ENCODE data around the gene SFXN5. TPM values are rescaled to one million over a fixed set of nuclear protein-coding genes. Genes with fewer than 3 reads are reported as not detected.

Gene SFXN5
- total RNA-seq, 1 donor from 2014 or later = 4.7 TPM

DNA sequence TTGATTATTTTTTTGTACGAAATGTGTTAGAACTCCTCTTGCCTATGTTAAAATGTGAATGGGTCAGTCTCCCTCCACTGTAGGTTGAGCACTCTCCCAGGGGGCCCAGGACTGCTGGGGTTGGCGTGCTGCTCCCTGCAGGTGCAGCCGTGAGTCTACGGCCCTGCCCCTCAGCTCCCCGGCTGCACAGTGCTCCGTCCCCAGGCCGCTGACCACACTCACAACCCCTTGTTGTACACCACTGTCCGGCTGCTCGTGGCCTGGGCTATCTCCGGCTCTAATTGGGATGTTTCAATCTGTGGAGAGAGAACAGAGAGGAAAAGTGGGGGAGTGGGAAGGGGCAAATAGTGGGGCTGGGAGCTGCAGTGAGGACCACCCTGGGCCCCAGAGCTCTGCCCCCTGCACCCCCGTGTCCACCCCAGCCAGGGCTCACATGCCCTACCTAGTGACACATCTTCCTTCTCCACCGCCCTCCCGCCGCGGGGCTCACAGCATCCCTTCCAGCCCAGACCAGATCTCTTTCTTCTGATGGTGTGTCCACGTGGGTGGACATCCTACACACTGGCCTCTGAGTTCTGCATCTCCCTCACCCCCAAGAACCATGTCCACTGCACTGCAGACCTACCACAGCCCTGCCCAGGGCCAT is 126.6 kb downstream of the SFXN5 start:
- no peaks in the 10 kb centered on the region for H3K9me3 ChIP-seq (ENCODE audit: control insufficient read depth in 3 of 3, low read length in 3 of 3)

DNA sequence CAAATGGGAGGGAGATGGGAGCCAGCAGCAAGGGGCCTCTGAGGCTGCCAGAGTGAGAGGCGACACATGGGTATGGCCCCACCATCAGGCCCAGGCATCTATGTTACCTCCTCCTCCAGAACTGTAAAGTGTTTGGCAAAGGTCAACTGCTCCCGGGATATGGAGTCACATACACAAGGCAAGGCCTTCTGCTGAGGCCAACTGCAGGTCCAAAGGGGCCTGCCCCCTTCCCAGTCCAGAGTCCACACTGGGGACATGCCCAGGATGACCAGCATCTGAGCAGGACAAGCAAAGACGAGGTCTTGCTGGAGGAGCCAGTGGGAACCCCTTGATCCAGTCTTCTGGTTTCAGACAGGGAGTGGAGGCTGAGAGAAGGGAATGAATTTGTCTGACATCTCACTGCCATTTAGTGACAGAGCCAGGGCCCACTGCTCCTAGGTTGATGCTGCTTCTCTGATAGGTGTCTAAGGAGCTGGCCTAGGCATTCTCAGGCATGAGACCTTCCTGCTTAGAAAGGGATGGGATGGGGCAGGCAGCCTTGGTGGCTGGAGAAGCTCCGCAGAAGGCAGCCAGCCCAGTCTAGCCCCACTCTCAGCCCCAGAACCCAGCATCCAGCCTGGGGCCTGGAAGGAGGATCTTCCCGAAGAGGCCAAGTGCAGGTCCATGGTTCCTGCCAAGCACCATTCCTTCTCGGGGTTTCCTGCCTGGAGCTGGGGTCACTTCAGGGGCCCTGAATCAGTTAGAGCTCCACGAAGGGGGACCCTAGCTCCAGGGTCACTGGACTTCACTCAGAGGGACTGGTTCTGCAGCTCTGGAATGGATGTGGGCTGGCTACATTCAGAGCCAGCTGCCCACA is 127.7 kb downstream of the SFXN5 start:
- Histone ChIP-seq H3K9ac (ENCODE audit: low read depth in 1 of 3, low read length in 3 of 3) (no peak overlapping the region), H3K9me3 (ENCODE audit: control insufficient read depth in 3 of 3, low read length in 3 of 3) (no peaks in the 10 kb centered on the region), H3K4me1 (ENCODE audit: control insufficient read depth in 3 of 3, insufficient read depth in 3 of 3, low read length in 3 of 3) (no peaks in the 10 kb centered on the region), H3K27ac (ENCODE audit: low read depth, low read length) (no peak overlapping the region), H3K4me3 (ENCODE audit: low read length in 3 of 3) (no peak overlapping the region), H3K27me3 (ENCODE audit: control insufficient read depth in 3 of 3, insufficient read depth in 3 of 3, low read length in 3 of 3) (no peaks in the 10 kb centered on the region), H3K36me3 (ENCODE audit: control insufficient read depth in 3 of 3, insufficient read depth in 3 of 3, low read length in 3 of 3) (peaks cover 4 to 12% (median 7%) of the 10 kb centered on the region in 3 donors)

More for the DNA sequence above, 126.6 kb downstream of the SFXN5 start:
- H3K4me1 ChIP-seq (ENCODE audit: control insufficient read depth in 3 of 3, insufficient read depth in 3 of 3, low read length in 3 of 3) = no peaks in the 10 kb centered on the region
- H3K36me3 ChIP-seq (ENCODE audit: control insufficient read depth in 3 of 3, insufficient read depth in 3 of 3, low read length in 3 of 3) = peaks cover 4 to 12% (median 7%) of the 10 kb centered on the region in 3 donors
- no peaks in the 10 kb centered on the region for H3K27me3 ChIP-seq (ENCODE audit: control insufficient read depth in 3 of 3, insufficient read depth in 3 of 3, low read length in 3 of 3)
- H3K27ac ChIP-seq (ENCODE audit: low read depth, low read length) = no peak overlapping the region
- no peak overlapping the region for H3K9ac ChIP-seq (ENCODE audit: low read depth in 1 of 3, low read length in 3 of 3)
- H3K4me3 ChIP-seq (ENCODE audit: low read length in 3 of 3) = no peak overlapping the region

DNA sequence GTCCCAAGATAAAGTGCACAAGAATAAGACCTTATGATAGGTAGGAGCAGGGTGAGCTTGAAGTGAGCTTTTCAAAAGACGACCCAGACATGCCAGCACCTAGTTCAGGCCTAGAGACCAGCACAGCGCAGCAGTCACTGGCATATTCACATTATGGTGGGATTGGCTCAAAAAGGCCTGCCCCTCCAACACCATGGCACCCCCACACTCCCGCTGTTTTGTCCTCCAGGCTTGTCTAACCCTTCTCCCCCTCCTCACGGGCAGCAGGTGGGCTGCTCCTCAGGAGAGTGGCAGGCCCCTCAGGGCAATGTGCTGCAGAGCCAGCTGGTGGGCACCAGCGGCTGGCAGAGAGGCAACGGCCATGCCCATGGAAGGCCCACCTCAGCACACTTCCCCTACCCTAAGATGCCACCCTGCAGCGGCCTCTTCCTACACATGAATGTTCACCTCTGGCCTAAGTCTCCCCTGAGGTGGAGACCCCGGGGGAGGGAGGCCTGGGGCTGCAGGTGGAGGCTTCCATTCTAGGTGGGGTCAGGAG is 128.6 kb downstream of the SFXN5 start:
- H3K9ac ChIP-seq (ENCODE audit: low read depth in 1 of 3, low read length in 3 of 3) = no peak overlapping the region
- H3K27me3 ChIP-seq (ENCODE audit: control insufficient read depth in 3 of 3, insufficient read depth in 3 of 3, low read length in 3 of 3) = no peaks in the 10 kb centered on the region
- no peak overlapping the region for H3K27ac ChIP-seq (ENCODE audit: low read depth, low read length)
- peaks cover 4 to 12% (median 7%) of the 10 kb centered on the region in 3 donors for H3K36me3 ChIP-seq (ENCODE audit: control insufficient read depth in 3 of 3, insufficient read depth in 3 of 3, low read length in 3 of 3)
- H3K9me3 ChIP-seq (ENCODE audit: control insufficient read depth in 3 of 3, low read length in 3 of 3) = no peaks in the 10 kb centered on the region
- H3K4me3 ChIP-seq (ENCODE audit: low read length in 3 of 3) = no peak overlapping the region
- no peaks in the 10 kb centered on the region for H3K4me1 ChIP-seq (ENCODE audit: control insufficient read depth in 3 of 3, insufficient read depth in 3 of 3, low read length in 3 of 3)

DNA sequence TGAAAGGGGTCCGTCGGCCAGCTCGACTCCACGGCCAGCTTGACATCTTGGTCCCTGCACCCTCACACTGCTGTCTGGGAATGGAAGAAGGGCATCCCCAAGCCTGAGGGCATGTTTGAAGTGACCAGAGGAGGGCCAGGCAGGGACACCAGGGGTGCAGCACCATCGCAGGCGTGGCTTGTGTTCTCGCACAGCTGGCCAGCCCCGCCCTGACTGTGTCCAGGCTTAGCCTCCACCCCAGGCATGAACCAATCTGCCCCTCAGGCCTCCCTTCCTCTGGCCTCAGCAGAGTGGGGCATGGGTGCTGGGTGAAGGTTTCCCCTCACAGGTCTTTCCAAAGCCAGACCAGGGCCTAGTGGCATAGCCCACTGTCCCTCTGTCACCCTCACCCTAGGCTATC is 129.2 kb downstream of the SFXN5 start:
- Histone ChIP-seq H3K27ac (ENCODE audit: low read depth, low read length) (no peak overlapping the region), H3K27me3 (ENCODE audit: control insufficient read depth in 3 of 3, insufficient read depth in 3 of 3, low read length in 3 of 3) (no peaks in the 10 kb centered on the region), H3K36me3 (ENCODE audit: control insufficient read depth in 3 of 3, insufficient read depth in 3 of 3, low read length in 3 of 3) (peaks cover 4 to 12% (median 7%) of the 10 kb centered on the region in 3 donors), H3K4me1 (ENCODE audit: control insufficient read depth in 3 of 3, insufficient read depth in 3 of 3, low read length in 3 of 3) (no peaks in the 10 kb centered on the region), H3K9ac (ENCODE audit: low read depth in 1 of 3, low read length in 3 of 3) (no peak overlapping the region), H3K9me3 (ENCODE audit: control insufficient read depth in 3 of 3, low read length in 3 of 3) (no peaks in the 10 kb centered on the region), H3K4me3 (ENCODE audit: low read length in 3 of 3) (no peak overlapping the region)

GRCh38 chr2:72940786-72941185 is 130.7 kb downstream of the SFXN5 start:
- peaks cover 4 to 10% (median 7%) of the 10 kb centered on the region in 3 donors for H3K36me3 ChIP-seq (ENCODE audit: control insufficient read depth in 3 of 3, insufficient read depth in 3 of 3, low read length in 3 of 3)
- H3K4me3 ChIP-seq (ENCODE audit: low read length in 3 of 3) = no peak overlapping the region
- no peak overlapping the region for H3K9ac ChIP-seq (ENCODE audit: low read depth in 1 of 3, low read length in 3 of 3)
- H3K27ac ChIP-seq (ENCODE audit: low read depth, low read length) = no peak overlapping the region
- peaks cover 0 to 4% (median 2%) of the 10 kb centered on the region in 3 donors for H3K4me1 ChIP-seq (ENCODE audit: control insufficient read depth in 3 of 3, insufficient read depth in 3 of 3, low read length in 3 of 3)
- no peaks in the 10 kb centered on the region for H3K9me3 ChIP-seq (ENCODE audit: control insufficient read depth in 3 of 3, low read length in 3 of 3)
- H3K27me3 ChIP-seq (ENCODE audit: control insufficient read depth in 3 of 3, insufficient read depth in 3 of 3, low read length in 3 of 3) = peaks cover 0 to 4% (median 3%) of the 10 kb centered on the region in 3 donors

GRCh38 chr2:72940361-72940760 is 131.2 kb downstream of the SFXN5 start:
- Histone ChIP-seq H3K9me3 (ENCODE audit: control insufficient read depth in 3 of 3, low read length in 3 of 3) (no peaks in the 10 kb centered on the region), H3K36me3 (ENCODE audit: control insufficient read depth in 3 of 3, insufficient read depth in 3 of 3, low read length in 3 of 3) (peaks cover 4 to 10% (median 7%) of the 10 kb centered on the region in 3 donors), H3K9ac (ENCODE audit: low read depth in 1 of 3, low read length in 3 of 3) (no peak overlapping the region), H3K27me3 (ENCODE audit: control insufficient read depth in 3 of 3, insufficient read depth in 3 of 3, low read length in 3 of 3) (peaks cover 0 to 6% (median 6%) of the 10 kb centered on the region in 3 donors), H3K27ac (ENCODE audit: low read depth, low read length) (no peak overlapping the region), H3K4me1 (ENCODE audit: control insufficient read depth in 3 of 3, insufficient read depth in 3 of 3, low read length in 3 of 3) (peaks cover 0 to 4% (median 2%) of the 10 kb centered on the region in 3 donors), H3K4me3 (ENCODE audit: low read length in 3 of 3) (no peak overlapping the region)

DNA sequence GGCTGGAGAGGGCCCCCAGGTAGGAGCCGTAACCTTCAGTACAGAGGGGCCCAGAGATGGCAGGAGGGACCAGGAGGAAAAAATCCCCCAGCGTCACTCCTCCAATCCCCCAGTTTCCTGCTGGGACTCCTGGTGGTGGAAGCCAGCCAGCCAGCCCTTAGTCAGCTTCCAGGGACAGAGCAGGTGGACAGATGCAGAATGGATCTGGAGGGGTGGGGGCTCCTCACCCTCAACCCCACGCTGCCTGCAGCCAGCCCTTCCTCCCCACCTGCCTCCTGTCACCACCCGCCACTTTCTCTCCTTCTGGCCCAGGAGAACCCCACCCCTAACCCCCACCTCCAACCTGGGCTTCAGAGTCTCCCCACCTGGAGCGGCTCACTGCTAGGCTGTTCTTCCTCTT is 133.1 kb downstream of the SFXN5 start:
- peaks cover 0 to 5% (median 0%) of the 10 kb centered on the region in 3 donors for H3K36me3 ChIP-seq (ENCODE audit: control insufficient read depth in 3 of 3, insufficient read depth in 3 of 3, low read length in 3 of 3)
- no peak overlapping the region for H3K27ac ChIP-seq (ENCODE audit: low read depth, low read length)
- no peak overlapping the region for H3K9ac ChIP-seq (ENCODE audit: low read depth in 1 of 3, low read length in 3 of 3)
- H3K9me3 ChIP-seq (ENCODE audit: control insufficient read depth in 3 of 3, low read length in 3 of 3) = no peaks in the 10 kb centered on the region
- H3K4me1 ChIP-seq (ENCODE audit: control insufficient read depth in 3 of 3, insufficient read depth in 3 of 3, low read length in 3 of 3) = peaks cover 0 to 4% (median 2%) of the 10 kb centered on the region in 3 donors
- peaks cover 0 to 15% (median 6%) of the 10 kb centered on the region in 3 donors for H3K27me3 ChIP-seq (ENCODE audit: control insufficient read depth in 3 of 3, insufficient read depth in 3 of 3, low read length in 3 of 3)
- no peak overlapping the region for H3K4me3 ChIP-seq (ENCODE audit: low read length in 3 of 3)

DNA sequence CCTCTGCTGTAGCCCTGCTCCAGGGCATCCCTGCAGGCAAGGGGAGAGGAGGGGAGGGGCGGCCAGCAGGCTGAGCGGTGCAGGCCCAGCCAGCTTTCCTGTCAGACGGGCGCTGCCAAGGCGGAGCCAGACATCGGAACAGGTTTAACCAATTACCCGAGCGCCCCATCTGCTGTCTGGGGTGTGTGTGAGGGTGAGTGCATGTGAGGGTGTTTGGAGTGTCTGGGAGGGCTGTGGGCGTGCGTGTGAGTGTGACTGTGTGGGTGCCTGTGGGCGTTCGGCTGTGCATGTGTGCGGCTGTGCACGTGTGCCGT is 134.2 kb downstream of the SFXN5 start:
- Histone ChIP-seq H3K36me3 (ENCODE audit: control insufficient read depth in 3 of 3, insufficient read depth in 3 of 3, low read length in 3 of 3) (no peaks in the 10 kb centered on the region), H3K9ac (ENCODE audit: low read depth in 1 of 3, low read length in 3 of 3) (no peak overlapping the region), H3K4me3 (ENCODE audit: low read length in 3 of 3) (no peak overlapping the region), H3K27ac (ENCODE audit: low read depth, low read length) (no peak overlapping the region), H3K4me1 (ENCODE audit: control insufficient read depth in 3 of 3, insufficient read depth in 3 of 3, low read length in 3 of 3) (peaks cover 0 to 4% (median 2%) of the 10 kb centered on the region in 3 donors), H3K27me3 (ENCODE audit: control insufficient read depth in 3 of 3, insufficient read depth in 3 of 3, low read length in 3 of 3) (peaks cover under 1 to 24% (median 7%) of the 10 kb centered on the region in 3 donors), H3K9me3 (ENCODE audit: control insufficient read depth in 3 of 3, low read length in 3 of 3) (no peaks in the 10 kb centered on the region)

DNA sequence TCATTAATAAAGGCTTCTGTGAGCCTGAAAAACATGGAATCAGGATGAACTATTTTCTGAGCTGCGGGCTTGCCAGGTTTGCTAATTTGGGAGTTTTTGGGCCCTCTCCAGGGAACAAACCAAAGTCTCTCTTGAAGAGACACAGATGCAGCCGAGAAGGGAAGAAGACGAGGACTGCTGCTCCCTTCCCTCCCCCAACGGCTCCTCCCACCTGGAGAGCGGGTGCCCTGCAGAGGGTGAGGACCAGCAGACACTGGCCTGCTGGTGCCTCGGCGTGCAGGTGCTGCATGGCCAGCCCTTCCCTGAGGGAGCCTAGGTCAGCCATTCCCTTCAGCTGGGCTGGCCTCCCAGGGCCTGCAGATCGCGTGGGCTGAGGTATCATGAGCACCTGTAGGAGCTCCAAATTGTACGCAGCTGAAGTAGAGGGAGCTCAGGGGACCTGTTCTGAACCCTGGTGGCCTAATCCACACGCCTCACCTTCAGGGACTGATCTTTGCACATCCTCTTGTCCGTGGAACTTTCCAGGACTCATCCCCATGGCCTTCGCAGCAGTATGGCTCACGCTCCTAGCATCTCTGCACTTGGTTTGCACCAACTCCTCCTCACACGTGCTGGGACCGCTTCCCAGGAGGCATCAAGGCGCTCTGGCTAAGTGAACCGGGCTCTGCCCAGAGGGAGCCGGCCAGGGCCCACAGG is 134.7 kb downstream of the SFXN5 start:
- Histone ChIP-seq H3K9ac (ENCODE audit: low read depth in 1 of 3, low read length in 3 of 3) (no peak overlapping the region), H3K4me1 (ENCODE audit: control insufficient read depth in 3 of 3, insufficient read depth in 3 of 3, low read length in 3 of 3) (peaks cover 0 to 4% (median 2%) of the 10 kb centered on the region in 3 donors), H3K9me3 (ENCODE audit: control insufficient read depth in 3 of 3, low read length in 3 of 3) (no peaks in the 10 kb centered on the region), H3K36me3 (ENCODE audit: control insufficient read depth in 3 of 3, insufficient read depth in 3 of 3, low read length in 3 of 3) (no peaks in the 10 kb centered on the region), H3K27me3 (ENCODE audit: control insufficient read depth in 3 of 3, insufficient read depth in 3 of 3, low read length in 3 of 3) (peaks cover 6 to 29% (median 12%) of the 10 kb centered on the region in 3 donors), H3K4me3 (ENCODE audit: low read length in 3 of 3) (no peak overlapping the region), H3K27ac (ENCODE audit: low read depth, low read length) (no peak overlapping the region)

Measured in skeletal muscle tissue (tissue), 4 donors.